ENCODE measurements around the gene PPP1R2C. TPM values are rescaled to one million over a fixed set of nuclear protein-coding genes. Genes with fewer than 3 reads are reported as not detected.

PPP1R2C gene
- total and polyA plus RNA-seq, 4 donors = not detected

- H3K9me3 ChIP-seq (ENCODE audit: control insufficient read depth in 4 of 4, low read length in 3 of 4) = no peaks in the 10 kb centered on the region
- H3K9ac ChIP-seq (ENCODE audit: low read depth in 1 of 2, low read length in 2 of 2) = no peak overlapping the region
- H3K4me1 ChIP-seq (ENCODE audit: control insufficient read depth in 4 of 4, insufficient read depth in 4 of 4, low read length in 3 of 4) = no peaks in the 10 kb centered on the region
- DNase-seq (ENCODE audit: low spot score) = no peak
- no peak for TF ChIP-seq RXRA (IDR thresholded peaks at IDR 0.05)
- TF ChIP-seq, protein P1, sequence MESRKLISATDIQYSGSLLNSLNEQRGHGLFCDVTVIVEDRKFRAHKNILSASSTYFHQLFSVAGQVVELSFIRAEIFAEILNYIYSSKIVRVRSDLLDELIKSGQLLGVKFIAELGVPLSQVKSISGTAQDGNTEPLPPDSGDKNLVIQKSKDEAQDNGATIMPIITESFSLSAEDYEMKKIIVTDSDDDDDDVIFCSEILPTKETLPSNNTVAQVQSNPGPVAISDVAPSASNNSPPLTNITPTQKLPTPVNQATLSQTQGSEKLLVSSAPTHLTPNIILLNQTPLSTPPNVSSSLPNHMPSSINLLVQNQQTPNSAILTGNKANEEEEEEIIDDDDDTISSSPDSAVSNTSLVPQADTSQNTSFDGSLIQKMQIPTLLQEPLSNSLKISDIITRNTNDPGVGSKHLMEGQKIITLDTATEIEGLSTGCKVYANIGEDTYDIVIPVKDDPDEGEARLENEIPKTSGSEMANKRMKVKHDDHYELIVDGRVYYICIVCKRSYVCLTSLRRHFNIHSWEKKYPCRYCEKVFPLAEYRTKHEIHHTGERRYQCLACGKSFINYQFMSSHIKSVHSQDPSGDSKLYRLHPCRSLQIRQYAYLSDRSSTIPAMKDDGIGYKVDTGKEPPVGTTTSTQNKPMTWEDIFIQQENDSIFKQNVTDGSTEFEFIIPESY (IDR thresholded peaks at IDR 0.05) = no peak
- TF ChIP-seq YY1 (IDR thresholded peaks at IDR 0.05) = no peak
- TF ChIP-seq HNF4A (conservative IDR thresholded peaks at IDR 0.05) = no peak
- TF ChIP-seq SP1 (IDR thresholded peaks at IDR 0.05) = no peak
- no peak for TF ChIP-seq JUND (IDR thresholded peaks at IDR 0.05)
- TF ChIP-seq TAF1 (conservative IDR thresholded peaks at IDR 0.05) = no peak
- no peak for TF ChIP-seq MAX (IDR thresholded peaks at IDR 0.05)
- TF ChIP-seq, protein P2, sequence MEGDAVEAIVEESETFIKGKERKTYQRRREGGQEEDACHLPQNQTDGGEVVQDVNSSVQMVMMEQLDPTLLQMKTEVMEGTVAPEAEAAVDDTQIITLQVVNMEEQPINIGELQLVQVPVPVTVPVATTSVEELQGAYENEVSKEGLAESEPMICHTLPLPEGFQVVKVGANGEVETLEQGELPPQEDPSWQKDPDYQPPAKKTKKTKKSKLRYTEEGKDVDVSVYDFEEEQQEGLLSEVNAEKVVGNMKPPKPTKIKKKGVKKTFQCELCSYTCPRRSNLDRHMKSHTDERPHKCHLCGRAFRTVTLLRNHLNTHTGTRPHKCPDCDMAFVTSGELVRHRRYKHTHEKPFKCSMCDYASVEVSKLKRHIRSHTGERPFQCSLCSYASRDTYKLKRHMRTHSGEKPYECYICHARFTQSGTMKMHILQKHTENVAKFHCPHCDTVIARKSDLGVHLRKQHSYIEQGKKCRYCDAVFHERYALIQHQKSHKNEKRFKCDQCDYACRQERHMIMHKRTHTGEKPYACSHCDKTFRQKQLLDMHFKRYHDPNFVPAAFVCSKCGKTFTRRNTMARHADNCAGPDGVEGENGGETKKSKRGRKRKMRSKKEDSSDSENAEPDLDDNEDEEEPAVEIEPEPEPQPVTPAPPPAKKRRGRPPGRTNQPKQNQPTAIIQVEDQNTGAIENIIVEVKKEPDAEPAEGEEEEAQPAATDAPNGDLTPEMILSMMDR (IDR thresholded peaks at IDR 0.05; ENCODE audit: low read depth, low read length, missing input control) = no peak
- TF ChIP-seq ATF3 (IDR thresholded peaks at IDR 0.05) = no peak
- no peak for TF ChIP-seq RAD21 (IDR thresholded peaks at IDR 0.05)
- TF ChIP-seq REST (IDR thresholded peaks at IDR 0.05) = no peak
- WGBS = 84% methylated on average over 2 of the region's 2 CpGs
- no peak overlapping the region for H3K4me3 ChIP-seq (ENCODE audit: low read depth in 1 of 3, low read length in 3 of 3)
- H3K36me3 ChIP-seq (ENCODE audit: control insufficient read depth in 4 of 4, insufficient read depth in 3 of 4, low read depth in 1 of 4, low read length in 3 of 4) = no peaks in the 10 kb centered on the region
- no peak overlapping the region for H3K27ac ChIP-seq (ENCODE audit: low read depth in 1 of 2, low read length in 2 of 2)
- no peaks in the 10 kb centered on the region for H3K27me3 ChIP-seq (ENCODE audit: control insufficient read depth in 4 of 4, insufficient read depth in 4 of 4, low read length in 3 of 4)
These were observed 6.2 kb downstream of the PPP1R2C start for GRCh38 chrX:42771506-42772335.

- no peak for TF ChIP-seq MAX (IDR thresholded peaks at IDR 0.05)
- TF ChIP-seq RAD21 (IDR thresholded peaks at IDR 0.05) = no peak
- TF ChIP-seq FOXA1 (IDR thresholded peaks at IDR 0.05) = no peak
- TF ChIP-seq, protein P1 (IDR thresholded peaks at IDR 0.05) = no peak
- no peak for TF ChIP-seq REST (IDR thresholded peaks at IDR 0.05)
- TF ChIP-seq NR2F2 (IDR thresholded peaks at IDR 0.05) = no peak
- TF ChIP-seq EGR1 (IDR thresholded peaks at IDR 0.05; ENCODE audit: low read depth in 2 of 2) = no peak
- TF ChIP-seq FOXA2 (IDR thresholded peaks at IDR 0.05) = no peak
- no peak for TF ChIP-seq JUND (IDR thresholded peaks at IDR 0.05)
- no peak for TF ChIP-seq RXRA (IDR thresholded peaks at IDR 0.05)
- no peaks in the 10 kb centered on the region for H3K4me1 ChIP-seq (ENCODE audit: control insufficient read depth in 4 of 4, insufficient read depth in 4 of 4, low read length in 3 of 4)
- no peaks in the 10 kb centered on the region for H3K9me3 ChIP-seq (ENCODE audit: control insufficient read depth in 4 of 4, low read length in 3 of 4)
- no peak overlapping the region for H3K4me3 ChIP-seq (ENCODE audit: low read depth in 1 of 3, low read length in 3 of 3)
- H3K27ac ChIP-seq (ENCODE audit: low read depth in 1 of 2, low read length in 2 of 2) = no peak overlapping the region
- no peaks in the 10 kb centered on the region for H3K36me3 ChIP-seq (ENCODE audit: control insufficient read depth in 4 of 4, insufficient read depth in 3 of 4, low read depth in 1 of 4, low read length in 3 of 4)
- DNase-seq (ENCODE audit: low spot score) = no peak
- no peak overlapping the region for H3K9ac ChIP-seq (ENCODE audit: low read depth in 1 of 2, low read length in 2 of 2)
- 78% methylated on average over 3 of the region's 3 CpGs for WGBS
- H3K27me3 ChIP-seq (ENCODE audit: control insufficient read depth in 4 of 4, insufficient read depth in 4 of 4, low read length in 3 of 4) = no peaks in the 10 kb centered on the region
These were observed 7.4 kb downstream of the PPP1R2C start for GRCh38 chrX:42770566-42770965.
